LNCaP clone FGC (cell line): Measurements from ENCODE around the gene CYB561D2.

Experiments
- DNase-seq: peaks from one replicate; pipeline ENCODE4 v3.0.0-alpha.2; 2011; ENCODE audit warnings: low read depth
- H3K4me3 ChIP-seq: 2 replicates; pipeline ENCODE4 v1.5.1; 2011; ENCODE audit warnings: mild to moderate bottlenecking, low read depth, low read length, control low read depth
- TF ChIP-seq, protein P1 (sequence below): IDR thresholded peaks from 2 replicates; pipeline ENCODE4 v1.5.1; 2012; ENCODE audit warnings: mild to moderate bottlenecking; ENCODE audit not compliant: control insufficient read depth, insufficient read depth; ENCODE audit errors: extremely low read depth

Gene CYB561D2

DNA sequence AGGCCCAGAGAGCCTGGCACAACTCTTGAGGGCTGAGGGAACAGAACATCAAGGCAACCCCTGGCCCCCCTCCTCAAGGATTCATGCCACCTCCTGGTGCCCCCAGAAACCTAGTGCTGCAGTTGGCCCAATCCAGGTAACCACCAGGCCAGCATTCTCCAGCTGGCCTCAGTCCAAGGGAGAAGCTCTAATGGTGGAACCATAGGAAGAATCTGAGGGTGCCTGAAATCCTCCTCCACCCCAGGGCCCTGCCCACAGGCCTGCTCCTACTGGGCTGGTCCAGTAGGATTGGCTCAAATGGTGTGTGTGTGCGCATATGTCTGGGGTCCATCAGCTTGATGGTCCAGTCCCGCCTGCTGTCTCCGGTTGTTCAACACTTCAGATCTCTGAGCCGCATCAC, 35.8 kb upstream of the CYB561D2 start:
- DNase-seq: no peak
- H3K4me3 ChIP-seq: no peak overlapping the region
- TF ChIP-seq, protein P1, sequence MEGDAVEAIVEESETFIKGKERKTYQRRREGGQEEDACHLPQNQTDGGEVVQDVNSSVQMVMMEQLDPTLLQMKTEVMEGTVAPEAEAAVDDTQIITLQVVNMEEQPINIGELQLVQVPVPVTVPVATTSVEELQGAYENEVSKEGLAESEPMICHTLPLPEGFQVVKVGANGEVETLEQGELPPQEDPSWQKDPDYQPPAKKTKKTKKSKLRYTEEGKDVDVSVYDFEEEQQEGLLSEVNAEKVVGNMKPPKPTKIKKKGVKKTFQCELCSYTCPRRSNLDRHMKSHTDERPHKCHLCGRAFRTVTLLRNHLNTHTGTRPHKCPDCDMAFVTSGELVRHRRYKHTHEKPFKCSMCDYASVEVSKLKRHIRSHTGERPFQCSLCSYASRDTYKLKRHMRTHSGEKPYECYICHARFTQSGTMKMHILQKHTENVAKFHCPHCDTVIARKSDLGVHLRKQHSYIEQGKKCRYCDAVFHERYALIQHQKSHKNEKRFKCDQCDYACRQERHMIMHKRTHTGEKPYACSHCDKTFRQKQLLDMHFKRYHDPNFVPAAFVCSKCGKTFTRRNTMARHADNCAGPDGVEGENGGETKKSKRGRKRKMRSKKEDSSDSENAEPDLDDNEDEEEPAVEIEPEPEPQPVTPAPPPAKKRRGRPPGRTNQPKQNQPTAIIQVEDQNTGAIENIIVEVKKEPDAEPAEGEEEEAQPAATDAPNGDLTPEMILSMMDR: no peak

DNA sequence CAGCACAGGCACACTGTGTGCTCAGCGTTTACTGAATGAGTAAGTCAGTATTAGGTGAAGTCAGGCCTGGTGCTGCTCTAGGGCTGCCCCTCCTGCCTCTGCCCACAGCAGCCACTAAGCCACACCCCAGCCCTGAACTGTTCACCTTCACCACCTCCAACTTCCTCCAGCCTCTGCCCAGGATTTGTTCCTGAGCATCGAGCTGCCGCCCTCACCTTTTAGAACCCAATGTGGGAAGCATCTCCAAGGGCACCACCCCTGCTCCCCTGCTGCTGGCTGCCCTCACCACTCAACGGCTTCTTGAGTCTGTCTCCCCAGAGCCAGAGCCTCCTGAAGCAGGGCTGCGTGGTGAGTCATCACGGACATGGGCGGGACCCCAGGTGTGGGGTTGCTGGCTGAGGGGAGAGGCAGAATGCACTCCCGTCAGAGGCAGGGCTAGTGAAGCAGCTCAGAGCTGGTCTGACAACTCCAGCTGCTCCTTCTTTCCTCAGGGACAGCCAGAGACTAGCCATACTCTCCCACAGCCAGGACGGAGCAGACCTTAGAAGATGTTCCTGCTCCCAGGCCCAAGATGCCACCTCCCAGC, 33.9 kb upstream of the CYB561D2 start:
- no peak overlapping the region for H3K4me3 ChIP-seq
- DNase-seq: no peak
- TF ChIP-seq, protein P1: no peak

DNA sequence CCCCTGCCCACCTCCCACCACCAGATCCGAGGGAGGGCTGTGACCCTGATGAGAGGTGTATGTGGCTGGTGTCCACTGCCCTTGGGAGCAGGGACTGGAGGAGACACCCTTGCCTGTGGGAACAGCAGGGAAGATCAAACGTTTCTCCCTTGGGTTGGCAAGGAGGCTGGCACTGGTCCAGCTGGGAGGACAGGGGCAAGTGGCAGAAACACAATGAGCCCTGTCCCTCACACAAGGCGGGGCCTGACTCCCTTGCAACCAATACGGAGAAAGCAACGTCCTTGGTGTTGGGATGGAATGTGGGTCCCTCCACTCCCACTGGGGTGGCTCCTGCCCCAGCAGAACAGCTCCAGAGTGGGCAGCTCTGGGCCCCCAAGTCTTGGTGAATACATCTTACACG, 33.4 kb upstream of the CYB561D2 start:
- TF ChIP-seq, protein P1: no peak
- no peak for DNase-seq
- no peak overlapping the region for H3K4me3 ChIP-seq

DNA sequence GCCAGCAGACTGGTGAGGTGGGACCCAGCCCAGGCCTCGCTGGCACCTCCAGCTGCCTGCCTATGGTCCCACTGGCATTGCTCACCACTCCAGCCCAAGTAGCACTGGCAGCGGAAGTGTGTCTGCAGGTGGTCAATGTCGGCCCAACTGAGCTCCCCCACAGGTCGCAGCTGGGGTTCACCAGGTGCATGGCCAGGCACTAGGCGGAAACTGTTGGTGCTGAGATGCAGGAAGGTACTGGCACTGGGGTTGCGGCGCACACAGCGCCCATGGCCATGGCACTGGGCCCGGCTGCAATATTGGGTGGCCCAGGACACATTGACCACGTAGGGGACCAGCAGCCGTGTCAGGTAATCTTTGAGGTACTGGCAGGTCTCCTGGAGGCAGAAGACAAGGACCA, 32.5 kb upstream of the CYB561D2 start:
- no peak for DNase-seq
- TF ChIP-seq, protein P1: no peak
- no peak overlapping the region for H3K4me3 ChIP-seq

DNA sequence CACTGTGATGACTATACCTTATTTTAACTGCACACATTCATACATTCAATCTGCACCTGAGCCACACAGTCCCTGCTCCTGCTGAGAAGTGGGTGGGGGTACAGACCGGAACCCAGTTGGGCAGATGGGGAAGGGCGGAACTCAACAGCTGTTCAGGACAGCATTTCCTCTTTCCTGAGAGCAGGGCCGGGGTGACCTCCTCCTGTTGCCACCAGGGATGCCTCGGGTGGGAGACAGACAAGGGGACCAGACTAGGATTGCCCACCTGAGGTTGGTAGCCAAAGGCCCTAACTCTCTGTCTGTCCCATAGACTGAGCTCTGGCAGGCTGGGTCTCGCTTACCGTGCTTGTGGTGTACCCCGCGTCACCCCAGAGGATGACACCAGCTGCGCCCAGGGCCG, 32.0 kb upstream of the CYB561D2 start:
- DNase-seq: no peak
- TF ChIP-seq, protein P1: no peak
- H3K4me3 ChIP-seq: no peak overlapping the region

DNA sequence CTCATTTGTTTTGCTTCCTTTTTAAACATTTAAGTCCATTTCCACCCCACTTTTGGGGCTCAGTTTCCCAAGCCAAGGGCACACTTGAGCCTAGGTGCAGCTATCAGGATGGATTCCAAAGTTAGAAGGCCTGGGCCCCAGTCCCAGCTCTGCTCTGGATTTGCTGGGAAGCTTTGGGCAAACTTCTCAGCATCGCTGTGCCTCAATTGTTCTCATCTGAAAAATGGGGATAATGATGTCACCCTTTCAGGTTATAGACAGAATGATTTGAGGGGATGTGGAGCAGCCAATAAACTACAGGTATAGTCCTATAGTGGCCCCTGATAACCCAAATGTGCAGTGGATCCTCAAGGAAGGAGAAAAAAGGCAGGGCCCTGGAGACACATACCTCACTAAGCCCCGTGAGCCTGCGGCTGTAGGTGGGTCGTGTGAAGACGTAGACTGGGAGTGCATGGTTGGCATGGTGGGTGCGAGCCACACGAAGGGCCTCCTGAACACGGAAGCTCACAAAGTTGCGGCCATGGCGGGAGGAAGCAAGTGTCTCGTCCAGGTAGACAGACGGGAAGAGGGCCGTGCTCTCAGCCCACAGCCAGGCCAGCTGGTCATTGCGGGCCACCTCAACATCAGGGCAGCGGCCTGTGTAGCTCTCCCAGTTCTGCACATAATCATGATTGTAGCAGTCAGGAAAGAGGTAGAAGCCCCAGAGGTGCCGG, 31.3 kb upstream of the CYB561D2 start:
- TF ChIP-seq, protein P1: no peak
- H3K4me3 ChIP-seq: no peak overlapping the region
- DNase-seq: no peak
